CD4-positive, alpha-beta T cell (primary cell): ENCODE results near the gene SPDYE6. TPM values are rescaled to one million over a fixed set of nuclear protein-coding genes. Genes with fewer than 3 reads are reported as not detected.
A peak's percentile ranks its signal among the peaks of the same experiment; 100 is the strongest.
"Not testable (repeated sequence)": the region's sequence is repeated elsewhere in the genome, so short reads cannot be mapped to it uniquely, and the experiment has no call there.

ENCODE experiments used
- ATAC-seq: fragments of 200-7000 bp; cut with Tn5 transposase; one replicate; pipeline ENCODE4 v1.10.0; 2022; ENCODE audit warnings: mild to moderate bottlenecking; ENCODE audit not compliant: poor library complexity
- CTCF ChIA-PET: fragments of 350-600 bp; sonication (Branson Sonifier 250); formaldehyde crosslinking; loops from one replicate; lab custom pipeline; 2021; ENCODE audit warnings: antibody characterized with exemption, inconsistent platforms; lab: Charles Lee
- POLR2A ChIA-PET: fragments of 350-600 bp; sonication (Branson Sonifier 250); formaldehyde crosslinking; loops from one replicate; lab custom pipeline; 2021; ENCODE audit warnings: antibody characterized with exemption, inconsistent platforms; lab: Charles Lee
- DNase-seq, 14 experiments: peaks; one replicate each; pipeline ENCODE4 v3.0.0-alpha.2; 2013 to 2020; ENCODE audit warnings: mixed read lengths in 2 of 14
- H3K27ac ChIP-seq, 2 donors: one replicate each; pipeline versions ENCODE4 v1.5.1 to v1.7.0; 2013; ENCODE audit warnings: low read length in 2 of 2, low read depth in 1 of 2, mild to moderate bottlenecking in 1 of 2
- H3K27me3 ChIP-seq, 2 experiments: 1 replicate in 1 of 2; 2 replicates in 1 of 2; pipeline versions ENCODE4 v1.6.1 to v1.7.0; 2013; ENCODE audit warnings: low read length in 2 of 2, control low read depth in 1 of 2, mild to moderate bottlenecking in 1 of 2, moderate library complexity in 1 of 2; ENCODE audit not compliant: insufficient read depth in 2 of 2, control insufficient read depth in 1 of 2
- H3K36me3 ChIP-seq: one replicate; pipeline ENCODE4 v1.6.1; 2013; ENCODE audit warnings: low read length, control low read depth; ENCODE audit not compliant: insufficient read depth
- H3K4me1 ChIP-seq: one replicate; pipeline ENCODE4 v1.6.1; 2013; ENCODE audit warnings: low read length, control low read depth; ENCODE audit not compliant: insufficient read depth
- H3K4me3 ChIP-seq: one replicate; pipeline ENCODE4 v1.5.1; 2013; ENCODE audit warnings: mild to moderate bottlenecking, low read length, moderate library complexity
- H3K9me3 ChIP-seq, 2 experiments: 1 replicate in 1 of 2; 2 replicates in 1 of 2; pipeline versions ENCODE4 v1.6.1 to v1.7.0; 2013; ENCODE audit warnings: low read length in 2 of 2, mild to moderate bottlenecking in 2 of 2, control low read depth in 1 of 2, moderate library complexity in 1 of 2; ENCODE audit not compliant: control insufficient read depth in 1 of 2, insufficient read depth in 1 of 2
- H3K27ac Mint-ChIP-seq: one replicate; pipeline ENCODE4 v1.8.0; 2020; ENCODE audit warnings: mixed read lengths
- H3K27me3 Mint-ChIP-seq: one replicate; pipeline ENCODE4 v1.8.0; 2021; ENCODE audit warnings: mixed read lengths
- H3K36me3 Mint-ChIP-seq: one replicate; pipeline ENCODE4 v1.8.0; 2021; ENCODE audit warnings: low read depth, mixed read lengths
- H3K4me1 Mint-ChIP-seq: one replicate; pipeline ENCODE4 v1.8.0; 2021; ENCODE audit warnings: low read depth, mixed read lengths
- H3K4me3 Mint-ChIP-seq: one replicate; pipeline ENCODE4 v1.8.0; 2020; ENCODE audit warnings: mild to moderate bottlenecking, mixed read lengths
- H3K9me3 Mint-ChIP-seq: one replicate; pipeline ENCODE4 v1.8.0; 2020; ENCODE audit warnings: mixed read lengths
- CTCF ChIP-seq: fragments of 200-600 bp; IDR thresholded peaks from one replicate; pipeline ENCODE4 v1.8.0; 2022; ENCODE audit warnings: antibody characterized with exemption, mild to moderate bottlenecking
- intact Hi-C, 2 experiments: fragments of 100-400 bp; cut with DNase I in 1 of 2; cut with micrococcal nuclease in 1 of 2; formaldehyde crosslinking; loops; one replicate each; pipeline versions ENCODE4 v1.15.1 to v1.9.0; 2023 to 2025; cut with DNase I, micrococcal nuclease
- polyA plus RNA-seq, 2 donors: library from polyadenylated mRNA; unstranded; fragments of 120-200 nt; gene quantifications; one replicate each; pipeline ENCODE4 v1.2.1, GENCODE V29; 2013
- total RNA-seq, 174 experiments: library from RNA in 2 of 174; stranded (reverse) in 2 of 174; gene quantifications; one replicate each; pipeline ENCODE4 v1.2.3 and lab custom pipeline; 2021 to 2026

Gene SPDYE6
- total RNA-seq = not detected
- 5.3 TPM for polyA plus RNA-seq (2013, experiment 1 of 2)
- polyA plus RNA-seq (2013, experiment 2 of 2) = 6.8 TPM
- total RNA-seq (lab: John Stamatoyannopoulos, UW) = 0 to 0.09 (median 0) reads per million in 172 experiments

GRCh38 chr7:102356344-102356743 is at the start of gene SPDYE6:
Gene SPDYE6, minus strand, starts transcription at chr7:102356444. Its CDS starts 421 bp downstream, at chr7:102356023.
- POLR2A ChIA-PET = not testable (repeated sequence)

GRCh38 chr7:102404862-102405188 is 48.6 kb upstream of the SPDYE6 start:
- not testable (repeated sequence) for DNase-seq, H3K27ac ChIP-seq, H3K9me3 ChIP-seq, H3K4me1 Mint-ChIP-seq, H3K27me3 Mint-ChIP-seq, H3K27me3 ChIP-seq, H3K9me3 Mint-ChIP-seq, H3K4me3 Mint-ChIP-seq, H3K4me3 ChIP-seq, H3K4me1 ChIP-seq, ATAC-seq
- ChIA-PET POLR2A (interaction anchor here (0.9 to 1.1 kb wide), 7 partner anchors 9 to 61 kb away, joined by 3 to 6 read pairs (median 4); partner anchors contain the start of genes ORAI2 and PRKRIP1), CTCF (interaction anchor here (0.7 to 1.6 kb wide), 13 partner anchors 9 to 61 kb away, joined by 3 to 13 read pairs (median 5); partner anchors contain the start of genes ALKBH4, LRWD1, ORAI2 and PRKRIP1)
- H3K36me3 Mint-ChIP-seq = peaks cover 95% of the 10 kb centered on the region
- H3K36me3 ChIP-seq = peaks cover 83% of the 10 kb centered on the region
- intact Hi-C loops = loop anchor here (1.0 kb wide), 1 partner anchor 45 kb away; no protein-coding TSS in a partner anchor
- peak overlapping the region; percentile 61 for H3K27ac Mint-ChIP-seq

More at GRCh38 chr7:102356344-102356743, at the start of gene SPDYE6:
- H3K27ac ChIP-seq, H3K36me3 Mint-ChIP-seq, H3K4me3 Mint-ChIP-seq, DNase-seq, H3K9me3 ChIP-seq, H3K36me3 ChIP-seq, H3K9me3 Mint-ChIP-seq, H3K4me1 ChIP-seq, ATAC-seq, H3K27me3 Mint-ChIP-seq, H3K4me3 ChIP-seq, CTCF ChIA-PET, H3K27ac Mint-ChIP-seq, intact Hi-C loops, H3K4me1 Mint-ChIP-seq, H3K27me3 ChIP-seq: not testable (repeated sequence)

- Mint-ChIP-seq H3K27me3 (no peaks in the 10 kb centered on the region), H3K9me3 (no peaks in the 10 kb centered on the region), H3K4me1 (peaks cover 7% of the 10 kb centered on the region), H3K36me3 (peaks cover 95% of the 10 kb centered on the region), H3K4me3 (no peak overlapping the region), H3K27ac (peak overlapping the region; percentile 61)
- Histone ChIP-seq H3K27ac (no peak overlapping the region), H3K36me3 (peaks cover 85% of the 10 kb centered on the region), H3K4me1 (peaks cover 4% of the 10 kb centered on the region), H3K9me3 (no peaks in the 10 kb centered on the region), H3K4me3 (no peak overlapping the region), H3K27me3 (no peaks in the 10 kb centered on the region)
- ATAC-seq = peak; percentile 100
- peak; percentile 82 for TF ChIP-seq CTCF
- DNase-seq = peak in 11 of 14 experiments; percentile 24 to 83 (median 41)
- intact Hi-C loops = loop anchor here (1.0 kb wide), 1 partner anchor 46 kb away; no protein-coding TSS in a partner anchor
- POLR2A ChIA-PET = interaction anchor here (0.9 to 1.1 kb wide), 7 partner anchors 8 to 61 kb away, joined by 3 to 6 read pairs (median 4); partner anchors contain the start of genes ORAI2 and PRKRIP1
- CTCF ChIA-PET = interaction anchor here (0.6 to 1.6 kb wide), 14 partner anchors 8 to 62 kb away, joined by 3 to 13 read pairs (median 4); partner anchors contain the start of genes ALKBH4, LRWD1, ORAI2 and PRKRIP1
These were observed 48.0 kb upstream of the SPDYE6 start for GRCh38 chr7:102404005-102404861.

- no peaks in the 10 kb centered on the region for H3K9me3 Mint-ChIP-seq
- no peaks in the 10 kb centered on the region for H3K9me3 ChIP-seq
- ChIA-PET POLR2A (no interaction called here), CTCF (interaction anchor here (1.5 kb wide), 1 partner anchor 61 kb away, joined by 5 read pairs; the partner anchor contains the start of genes ALKBH4 and LRWD1)
- TF ChIP-seq CTCF = no peak
- H3K27me3 ChIP-seq = no peaks in the 10 kb centered on the region
- H3K36me3 ChIP-seq = peaks cover 91% of the 10 kb centered on the region
- no peak for ATAC-seq
- no peak overlapping the region for H3K4me3 Mint-ChIP-seq
- H3K36me3 Mint-ChIP-seq = peaks cover 95% of the 10 kb centered on the region
- no peaks in the 10 kb centered on the region for H3K27me3 Mint-ChIP-seq
- H3K27ac ChIP-seq = no peak overlapping the region
- intact Hi-C loops = no loop called here
- no peak for DNase-seq
- peaks cover 7% of the 10 kb centered on the region for H3K4me1 Mint-ChIP-seq
- no peak overlapping the region for H3K4me3 ChIP-seq
- no peak overlapping the region for H3K27ac Mint-ChIP-seq
- H3K4me1 ChIP-seq = peaks cover 4% of the 10 kb centered on the region
These were observed 47.3 kb upstream of the SPDYE6 start for GRCh38 chr7:102403563-102403962.
